Stimulated activated CD8-positive, alpha-beta memory T cell treated with anti-CD3 and anti-CD28 coated beads, Interleukin-12 subunit alpha, Interleukin-12 subunit beta, amount 100 ng/mL, for 4 hours (primary cell): ENCODE results near the gene SMIM35.
"Not testable (repeated sequence)": the region's sequence is repeated elsewhere in the genome, so short reads cannot be mapped to it uniquely, and the experiment has no call there.

Experiments
- DNase-seq: peaks from one replicate; pipeline ENCODE4 v3.0.0-alpha.2; 2020; ENCODE audit warnings: low read depth

SMIM35 gene

GRCh38 chr11:117980280-117980679 lies 106.5 kb downstream of the SMIM35 start:
- no peak for DNase-seq

GRCh38 chr11:117979481-117980211 lies 107.1 kb downstream of the SMIM35 start:
- no peak for DNase-seq

GRCh38 chr11:117978991-117979390 lies 107.8 kb downstream of the SMIM35 start:
- DNase-seq = no peak

- not testable (repeated sequence) for DNase-seq
These were observed 108.4 kb downstream of the SMIM35 start for GRCh38 chr11:117978291-117978910.

- not testable (repeated sequence) for DNase-seq
These were observed 109.0 kb downstream of the SMIM35 start for GRCh38 chr11:117977612-117978264.

- DNase-seq = no peak
These were observed 109.7 kb downstream of the SMIM35 start for GRCh38 chr11:117977029-117977428.

- DNase-seq = no peak
These were observed 110.3 kb downstream of the SMIM35 start for GRCh38 chr11:117976445-117976844.

- DNase-seq = no peak
These were observed 113.3 kb downstream of the SMIM35 start for GRCh38 chr11:117973503-117973860.

- no peak for DNase-seq
These were observed 113.9 kb downstream of the SMIM35 start for GRCh38 chr11:117972629-117973502.

- DNase-seq = no peak
These were observed 114.7 kb downstream of the SMIM35 start for GRCh38 chr11:117972044-117972443.

GRCh38 chr11:117970400-117971024 lies 116.3 kb downstream of the SMIM35 start:
- DNase-seq = no peak

- no peak for DNase-seq
These were observed 117.4 kb downstream of the SMIM35 start for GRCh38 chr11:117969160-117969991.

- DNase-seq = no peak
These were observed 119.9 kb downstream of the SMIM35 start for GRCh38 chr11:117966908-117967307.

- DNase-seq = no peak
These were observed 123.9 kb downstream of the SMIM35 start for GRCh38 chr11:117962826-117963225.

- no peak for DNase-seq
These were observed 124.9 kb downstream of the SMIM35 start for GRCh38 chr11:117961896-117962295.

- DNase-seq = no peak
These were observed 126.4 kb downstream of the SMIM35 start for GRCh38 chr11:117960406-117960805.

- no peak for DNase-seq
These were observed 127.2 kb downstream of the SMIM35 start for GRCh38 chr11:117959438-117960149.

- DNase-seq = no peak
These were observed 127.8 kb downstream of the SMIM35 start for GRCh38 chr11:117958949-117959348.
